SK-N-MC (cell line): ENCODE measurements around the gene ANXA2.

Source experiments
- EZH2 ChIP-seq: fragments of 200-600 bp; sonication (generic); IDR thresholded peaks from one replicate; pipeline ENCODE4 v1.6.1; 2017; ENCODE audit warnings: antibody characterized with exemption
- FOXP2 ChIP-seq: optimal IDR thresholded peaks from 2 replicates; pipeline ENCODE3; 2011; ENCODE audit warnings: mild to moderate bottlenecking, moderate library complexity; ENCODE audit not compliant: insufficient read depth; ENCODE audit errors: extremely low read length, control extremely low read depth
- POLR2AphosphoS5 ChIP-seq: IDR thresholded peaks from 2 replicates; pipeline ENCODE4 v1.6.1; 2012; ENCODE audit warnings: mild to moderate bottlenecking, low read depth, low read length, borderline replicate concordance

DNA sequence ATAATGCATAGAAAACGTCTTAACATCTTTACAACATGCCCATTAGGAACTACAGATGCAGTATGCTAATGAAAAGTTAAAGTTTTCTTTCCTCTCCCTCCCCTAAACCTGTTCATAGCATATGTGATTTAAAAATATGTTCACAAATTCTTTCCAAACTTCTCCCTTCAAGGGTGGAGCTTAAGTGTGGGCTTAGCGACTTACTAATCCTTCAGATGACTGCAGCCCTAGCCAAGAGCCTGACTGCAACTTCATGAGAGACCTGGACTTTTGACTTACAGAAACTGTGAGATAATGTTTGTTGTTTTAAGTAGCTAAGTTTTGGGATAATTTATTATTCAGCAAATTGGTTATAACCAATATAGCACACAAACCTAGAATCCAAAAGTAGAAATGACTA is 22.0 kb upstream of the ANXA2 start:
- TF ChIP-seq EZH2 (no peak), POLR2AphosphoS5 (no peak), FOXP2 (no peak)
